Bronchial epithelial cell (primary cell): ENCODE data around the gene GPR143. TPM values are rescaled to one million over a fixed set of nuclear protein-coding genes. Genes with fewer than 3 reads are reported as not detected.

ENCODE experiments used
- DNase-seq: peaks from one replicate; pipeline ENCODE4 v3.0.0-alpha.2; 2010; ENCODE audit warnings: low read depth
- FAIRE-seq: peaks from 2 replicates; lab custom pipeline; 2011; peaks lifted over from hg19 to GRCh38; lab: Jason Lieb, UNC
- H3K27me3 ChIP-seq: 2 replicates; pipeline ENCODE4 v1.5.1; 2011; ENCODE audit warnings: low read length; ENCODE audit not compliant: control insufficient read depth, insufficient read depth
- H3K36me3 ChIP-seq: 2 replicates; pipeline ENCODE4 v1.5.1; 2011; ENCODE audit warnings: low read length; ENCODE audit not compliant: control insufficient read depth, insufficient read depth
- H3K4me3 ChIP-seq: 2 replicates; pipeline ENCODE4 v1.5.1; 2011; ENCODE audit warnings: mild to moderate bottlenecking, low read depth, low read length, control low read depth
- total RNA-seq: library from RNA; depleted of rRNA; stranded (reverse); fragments of >200 nt; gene quantifications from 2 replicates; pipeline ENCODE4 v1.2.1, GENCODE V29; 2014
- TF ChIP-seq, protein P1 (sequence below): IDR thresholded peaks from 2 replicates; pipeline ENCODE4 v1.5.1; 2011; ENCODE audit warnings: mild to moderate bottlenecking, moderate library complexity, low read length, control low read depth, inconsistent platforms; ENCODE audit not compliant: insufficient read depth, severe bottlenecking

GPR143 gene
- total RNA-seq, 1 donor from 2014 or later, result 0.79 TPM

DNA sequence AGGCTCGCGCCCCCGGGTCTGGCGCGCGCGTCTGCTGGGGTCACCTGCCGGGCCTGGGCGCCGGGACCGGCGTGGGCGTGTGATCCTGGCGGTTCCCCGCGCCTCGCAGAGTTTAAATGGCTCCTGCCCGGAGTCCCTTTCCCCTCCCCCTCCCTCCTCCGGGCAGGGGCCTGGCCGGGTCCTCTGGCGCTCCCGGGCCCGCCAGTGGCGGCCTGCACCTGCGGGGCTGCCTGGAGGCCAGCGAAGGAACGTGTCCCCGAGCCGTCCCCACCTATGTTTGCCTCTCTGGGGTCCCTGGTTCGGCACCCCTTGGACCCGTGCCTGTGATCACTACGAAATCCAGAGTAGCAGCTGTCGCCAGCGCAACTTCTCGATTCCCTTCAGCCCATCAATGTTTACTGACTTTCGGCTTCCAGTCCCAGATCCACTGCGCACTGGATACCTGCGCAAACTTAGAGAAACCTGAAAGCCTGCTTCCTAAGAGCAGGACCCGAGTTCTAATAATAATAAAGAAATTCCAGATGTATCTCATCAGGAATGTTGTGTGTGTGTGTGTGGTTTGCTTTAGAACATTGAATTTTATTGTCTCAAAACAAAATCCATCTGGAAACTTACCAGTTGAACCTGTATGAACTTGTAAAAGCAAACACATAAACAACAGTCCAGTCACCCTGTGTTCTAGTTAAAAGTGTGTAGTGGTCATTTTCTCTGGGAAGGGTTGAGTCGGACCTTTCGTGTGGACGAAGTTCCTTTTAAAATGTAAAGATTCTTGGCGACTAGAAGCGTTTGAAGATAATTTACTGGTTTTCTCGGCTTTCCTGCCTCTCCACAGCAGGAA, 21.4 kb upstream of the GPR143 start:
- TF ChIP-seq, protein P1, sequence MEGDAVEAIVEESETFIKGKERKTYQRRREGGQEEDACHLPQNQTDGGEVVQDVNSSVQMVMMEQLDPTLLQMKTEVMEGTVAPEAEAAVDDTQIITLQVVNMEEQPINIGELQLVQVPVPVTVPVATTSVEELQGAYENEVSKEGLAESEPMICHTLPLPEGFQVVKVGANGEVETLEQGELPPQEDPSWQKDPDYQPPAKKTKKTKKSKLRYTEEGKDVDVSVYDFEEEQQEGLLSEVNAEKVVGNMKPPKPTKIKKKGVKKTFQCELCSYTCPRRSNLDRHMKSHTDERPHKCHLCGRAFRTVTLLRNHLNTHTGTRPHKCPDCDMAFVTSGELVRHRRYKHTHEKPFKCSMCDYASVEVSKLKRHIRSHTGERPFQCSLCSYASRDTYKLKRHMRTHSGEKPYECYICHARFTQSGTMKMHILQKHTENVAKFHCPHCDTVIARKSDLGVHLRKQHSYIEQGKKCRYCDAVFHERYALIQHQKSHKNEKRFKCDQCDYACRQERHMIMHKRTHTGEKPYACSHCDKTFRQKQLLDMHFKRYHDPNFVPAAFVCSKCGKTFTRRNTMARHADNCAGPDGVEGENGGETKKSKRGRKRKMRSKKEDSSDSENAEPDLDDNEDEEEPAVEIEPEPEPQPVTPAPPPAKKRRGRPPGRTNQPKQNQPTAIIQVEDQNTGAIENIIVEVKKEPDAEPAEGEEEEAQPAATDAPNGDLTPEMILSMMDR, result no peak
- FAIRE-seq, result no peak
- no peaks in the 10 kb centered on the region for H3K27me3 ChIP-seq
- H3K36me3 ChIP-seq, result no peaks in the 10 kb centered on the region
- H3K4me3 ChIP-seq, result peak overlapping the region; percentile 59
- DNase-seq, result peak; percentile 45

DNA sequence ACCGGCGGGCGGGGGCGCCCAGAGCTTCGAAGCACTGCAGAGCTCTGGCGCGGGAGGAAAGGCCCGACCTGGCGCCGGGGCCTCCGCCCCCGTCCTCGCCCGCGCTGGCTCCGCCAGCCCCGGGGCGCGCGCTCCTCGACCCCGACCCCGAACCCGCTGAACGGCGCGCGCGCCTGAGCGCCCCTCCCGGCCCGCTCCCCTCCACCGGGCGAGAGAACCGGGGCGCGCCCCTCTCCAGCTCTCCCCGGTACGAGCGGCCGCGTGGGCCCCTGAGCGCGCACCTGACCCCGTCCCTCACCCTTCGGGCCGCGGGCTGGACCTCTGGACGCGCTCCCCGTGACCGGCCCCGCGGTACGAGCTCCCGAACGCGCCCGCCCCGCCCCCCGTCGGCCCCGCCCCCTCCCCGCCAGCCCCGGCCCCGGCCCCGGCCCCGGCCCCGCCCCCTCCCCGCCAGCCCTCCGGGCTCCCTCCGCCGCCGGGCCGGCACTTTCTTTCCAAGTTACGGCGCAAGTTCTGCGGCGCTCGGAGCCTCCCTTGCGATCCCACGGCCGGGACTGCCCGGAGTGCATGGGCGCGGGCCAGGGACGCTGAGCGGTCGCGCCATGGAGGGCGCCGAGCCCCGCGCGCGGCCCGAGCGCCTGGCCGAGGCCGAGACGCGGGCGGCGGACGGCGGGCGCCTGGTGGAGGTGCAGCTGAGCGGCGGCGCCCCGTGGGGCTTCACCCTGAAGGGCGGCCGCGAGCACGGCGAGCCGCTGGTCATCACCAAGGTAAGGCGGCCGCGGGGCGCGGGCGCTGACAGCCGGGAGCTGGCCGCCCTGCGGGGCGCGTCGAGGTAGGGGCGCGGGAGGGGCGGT, 20.5 kb upstream of the GPR143 start, which contains the start of gene SHROOM2:
SHROOM2 (plus strand) TSS at position 486 of the 854 bp plus-strand sequence; CDS start at position 603, 117 bp downstream.
- no peak for FAIRE-seq
- H3K36me3 ChIP-seq, result no peaks in the 10 kb centered on the region
- peak within 1 kb of the TSS; percentile 59 for H3K4me3 ChIP-seq
- TF ChIP-seq, protein P1, result no peak
- DNase-seq, result no peak
- no peaks in the 10 kb centered on the region for H3K27me3 ChIP-seq

- TF ChIP-seq, protein P1, result no peak
- DNase-seq (no peak), FAIRE-seq (no peak)
- peak overlapping the region; percentile 59 for H3K4me3 ChIP-seq
- no peaks in the 10 kb centered on the region for H3K27me3 ChIP-seq
- H3K36me3 ChIP-seq, result no peaks in the 10 kb centered on the region
Observed at GRCh38 chrX:9785254-9785943, 19.8 kb upstream of the GPR143 start.

DNA sequence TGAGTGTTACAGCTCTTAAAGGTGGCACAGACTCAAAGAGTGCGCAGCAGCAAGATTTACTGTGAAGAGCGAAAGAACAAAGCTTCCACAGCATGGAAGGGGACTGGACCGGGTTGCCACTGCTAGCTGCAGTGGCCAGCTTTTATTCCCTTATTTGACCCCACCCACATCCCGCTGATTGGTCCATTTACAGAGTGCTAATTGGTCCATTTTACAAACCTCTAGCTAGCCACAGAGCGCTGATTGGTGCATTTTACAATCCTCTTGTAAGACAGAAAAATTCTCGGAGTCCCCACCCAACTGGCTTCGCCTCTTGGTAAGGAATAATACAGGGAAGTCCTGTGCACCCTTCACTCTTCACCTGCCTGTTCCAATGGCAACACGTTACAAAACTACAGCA, 18.7 kb upstream of the GPR143 start:
- H3K4me3 ChIP-seq, result no peak overlapping the region
- H3K36me3 ChIP-seq, result no peaks in the 10 kb centered on the region
- TF ChIP-seq, protein P1, result no peak
- FAIRE-seq (no peak), DNase-seq (no peak)
- H3K27me3 ChIP-seq, result no peaks in the 10 kb centered on the region

GRCh38 chrX:9781941-9782340, 16.3 kb upstream of the GPR143 start:
- H3K36me3 ChIP-seq, result no peaks in the 10 kb centered on the region
- DNase-seq, result no peak
- H3K27me3 ChIP-seq, result no peaks in the 10 kb centered on the region
- TF ChIP-seq, protein P1, result no peak
- H3K4me3 ChIP-seq, result no peak overlapping the region
- FAIRE-seq, result no peak
